Subcutaneous adipose tissue (tissue), 4 donors: ENCODE results near the gene PRIM1. TPM values are rescaled to one million over a fixed set of nuclear protein-coding genes. Genes with fewer than 3 reads are reported as not detected.

Source experiments
- CTCF ChIP-seq: fragments of 450-650 bp; IDR thresholded peaks from one replicate; pipeline ENCODE4 v1.5.1; 2016; ENCODE audit warnings: low read depth, mild to moderate bottlenecking, control low read depth, antibody characterized with exemption, moderate library complexity
- total RNA-seq, 4 donors: library from RNA; depleted of rRNA; stranded (reverse); fragments of >200 nt; gene quantifications; one replicate each; pipeline ENCODE4 v1.1.0, GENCODE V29; 2016

The PRIM1 gene
- total RNA-seq, 4 donors from 2014 or later: 3.4 to 11.7 (median 8.2) TPM

GRCh38 chr12:56778756-56779155 is 26.6 kb upstream of the PRIM1 start:
- no peak for TF ChIP-seq CTCF

DNA sequence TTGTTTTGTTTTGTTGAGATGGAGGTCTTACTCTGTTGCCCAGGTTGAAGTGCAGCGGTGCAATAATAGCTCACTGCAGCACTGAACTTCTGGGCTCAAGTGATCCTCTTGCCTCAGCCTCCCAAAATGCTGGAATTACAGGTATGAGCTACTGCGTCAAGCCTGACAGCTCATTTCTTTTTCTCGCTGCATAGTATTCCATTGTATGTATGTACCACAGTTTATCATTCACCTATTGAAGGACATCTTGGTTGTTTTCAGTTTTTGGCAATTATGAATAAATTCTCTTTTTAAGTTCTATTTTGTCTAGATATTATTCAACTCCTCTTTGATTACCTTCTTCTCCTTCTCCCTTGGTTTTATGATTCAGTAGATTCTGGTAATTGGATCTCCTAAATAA is 24.5 kb upstream of the PRIM1 start:
- TF ChIP-seq CTCF: no peak

- TF ChIP-seq CTCF: no peak
Measured at GRCh38 chr12:56775638-56776037, 23.5 kb upstream of the PRIM1 start.

DNA sequence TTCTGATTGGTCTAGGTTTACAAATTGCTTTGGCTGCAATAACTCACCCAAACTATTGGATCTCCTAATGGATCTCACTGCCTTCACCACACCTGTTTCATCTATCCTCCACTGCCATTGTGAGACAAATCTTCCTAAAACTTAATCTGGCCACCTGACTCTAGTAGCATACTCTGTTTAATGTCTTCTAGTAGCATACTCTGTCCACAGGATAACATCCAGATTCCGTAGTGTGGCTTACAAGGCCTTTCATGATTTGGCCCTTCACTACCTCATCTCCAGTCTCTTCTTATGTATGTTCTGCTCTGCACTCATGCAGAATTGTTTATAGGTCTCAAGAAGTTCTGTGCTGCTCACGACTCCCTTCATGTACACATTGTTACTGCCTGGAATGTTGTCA is 21.0 kb upstream of the PRIM1 start:
- no peak for TF ChIP-seq CTCF

- TF ChIP-seq CTCF: no peak
Measured at GRCh38 chr12:56772625-56773024, 20.5 kb upstream of the PRIM1 start.

DNA sequence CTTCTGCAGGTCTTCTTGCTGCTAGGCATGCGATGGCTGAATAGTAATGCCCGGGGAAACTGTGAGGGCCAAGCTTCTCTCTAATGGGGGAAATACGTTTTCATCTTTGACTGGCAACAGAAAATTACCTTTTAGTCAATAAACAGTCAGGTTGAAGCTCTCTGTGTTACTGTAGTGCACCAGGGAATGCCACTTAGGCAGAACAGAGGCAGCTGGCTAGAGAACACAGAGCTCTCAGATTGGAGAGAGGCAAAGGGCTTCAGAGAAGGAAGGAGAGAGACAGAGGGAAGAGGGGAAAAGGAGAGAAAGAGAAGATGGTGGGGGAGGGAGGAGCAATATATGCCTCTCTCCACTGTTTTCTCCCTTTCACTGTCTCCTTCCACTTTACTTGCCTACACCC is 17.7 kb upstream of the PRIM1 start:
- no peak for TF ChIP-seq CTCF

DNA sequence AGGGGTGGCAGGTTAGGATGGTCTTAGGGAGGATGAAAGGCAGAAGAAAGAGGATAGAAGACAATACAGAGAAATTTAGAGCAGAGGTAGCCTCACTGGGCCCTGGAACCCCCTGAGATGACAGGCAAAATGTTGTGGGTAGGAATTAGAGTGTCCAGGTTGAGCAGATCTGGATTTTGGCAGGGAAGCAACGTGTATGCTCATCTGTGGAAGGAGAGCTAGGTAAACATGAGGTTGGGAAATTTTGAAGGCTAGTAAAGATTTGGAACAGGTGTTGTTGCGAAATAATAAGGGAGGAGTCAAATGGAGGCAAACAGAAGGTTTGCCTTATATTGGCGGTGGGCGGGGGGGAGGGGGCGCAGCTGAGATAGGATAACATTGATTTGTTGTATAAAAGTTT is 16.3 kb upstream of the PRIM1 start:
- TF ChIP-seq CTCF: no peak
